GM21423 (cell line): ENCODE measurements around the gene FDX1.
"Not testable (repeated sequence)": the region's sequence is repeated elsewhere in the genome, so short reads cannot be mapped to it uniquely, and the experiment has no call there.

ENCODE experiments used
- ATAC-seq: cut with Tn5 transposase; IDR thresholded peaks from one replicate; pipeline ENCODE4 v1.9.1; 2021; ENCODE audit warnings: mild to moderate bottlenecking, moderate library complexity; ENCODE audit not compliant: unreplicated experiment

The FDX1 gene

DNA sequence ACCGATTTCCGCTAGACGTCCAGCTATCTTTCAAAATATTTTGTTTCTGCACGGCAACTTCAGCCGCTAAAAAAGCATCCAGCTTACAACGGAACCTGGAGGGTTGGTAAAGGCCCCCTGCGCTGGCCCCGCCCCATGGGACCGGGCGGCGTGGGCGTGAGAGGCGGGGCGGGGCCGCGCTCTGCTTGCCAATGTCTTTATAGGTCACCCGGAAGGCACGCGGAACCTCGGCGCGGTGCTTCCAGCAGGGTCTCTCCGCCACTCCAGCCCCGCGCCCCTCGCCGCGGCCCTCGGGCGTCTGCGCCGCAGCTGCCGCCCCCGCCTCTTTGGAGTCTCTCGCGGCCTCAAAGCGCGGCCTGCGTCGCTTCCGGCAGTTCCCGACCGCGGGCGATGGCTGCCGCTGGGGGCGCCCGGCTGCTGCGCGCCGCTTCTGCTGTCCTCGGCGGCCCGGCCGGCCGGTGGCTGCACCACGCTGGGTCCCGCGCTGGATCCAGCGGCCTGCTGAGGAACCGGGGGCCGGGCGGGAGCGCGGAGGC lies at the start of gene FDX1:
FDX1 (plus strand) TSS at position 218 of the 536 bp plus-strand sequence; CDS start at position 391, 173 bp downstream.
- ATAC-seq, result peak; percentile 83

- ATAC-seq, result no peak
Observed at GRCh38 chr11:110380836-110381622, 48.7 kb upstream of the FDX1 start.

DNA sequence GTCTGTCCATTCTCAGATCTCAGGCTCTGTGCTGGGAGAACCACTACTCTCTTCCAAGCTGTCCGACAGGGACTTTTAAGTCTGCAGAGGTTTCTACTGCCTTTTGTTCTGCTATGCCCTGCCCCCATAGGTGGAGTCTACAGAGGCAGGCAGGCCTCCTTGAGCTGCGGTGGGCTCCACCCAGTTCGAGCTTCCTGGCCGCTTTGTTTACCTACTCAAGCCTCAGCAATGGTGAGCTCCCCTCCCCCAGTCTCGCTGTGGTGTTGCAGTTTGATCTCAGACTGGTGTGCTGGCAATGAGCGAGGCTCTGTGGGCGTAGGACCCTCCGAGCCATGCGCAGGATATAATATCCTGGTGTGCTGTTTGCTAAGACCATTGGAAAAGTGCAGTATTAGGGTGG lies 41.5 kb upstream of the FDX1 start:
- not testable (repeated sequence) for ATAC-seq

DNA sequence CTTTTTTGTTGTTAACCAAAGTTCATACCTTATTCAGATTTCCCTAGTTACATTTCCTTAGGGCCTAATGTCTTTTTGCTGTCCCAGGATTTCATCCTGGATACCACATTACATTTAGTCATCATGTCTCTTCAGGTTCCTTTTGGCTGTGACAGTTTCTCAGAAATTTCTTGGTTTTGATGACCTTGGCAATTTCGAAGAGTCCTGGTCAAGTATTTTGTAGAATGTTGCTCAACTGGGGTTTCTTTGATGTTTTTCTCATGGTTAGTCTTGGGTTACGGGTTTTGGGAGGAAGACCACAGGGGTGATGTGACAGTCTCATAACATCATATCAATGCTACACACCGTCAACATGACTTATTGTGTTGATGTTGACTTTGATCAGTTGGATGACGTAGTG lies 39.8 kb upstream of the FDX1 start:
- no peak for ATAC-seq

- no peak for ATAC-seq
Observed at GRCh38 chr11:110392056-110392455, 37.7 kb upstream of the FDX1 start.

- not testable (repeated sequence) for ATAC-seq
Observed at GRCh38 chr11:110397668-110398286, 32.0 kb upstream of the FDX1 start.

- ATAC-seq, result not testable (repeated sequence)
Observed at GRCh38 chr11:110403585-110403984, 26.2 kb upstream of the FDX1 start.

DNA sequence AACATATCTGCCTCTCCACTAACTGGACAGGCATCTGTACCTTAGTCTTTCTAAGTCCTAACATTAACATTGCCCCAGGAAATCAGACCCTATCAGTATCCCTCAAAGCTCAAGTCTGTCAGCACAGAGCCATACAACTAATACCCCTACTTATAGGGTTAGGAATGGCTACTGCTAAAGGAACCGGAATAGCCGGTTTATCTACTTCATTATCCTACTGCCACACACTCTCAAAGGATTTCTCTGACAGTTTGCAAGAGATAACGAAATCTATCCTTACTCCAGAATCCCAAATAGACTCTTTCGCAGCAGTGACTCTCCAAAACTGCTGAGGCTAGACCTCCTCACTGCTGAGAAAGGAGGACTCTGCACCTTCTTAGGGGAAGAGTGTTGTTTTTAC lies 24.1 kb upstream of the FDX1 start:
- not testable (repeated sequence) for ATAC-seq

DNA sequence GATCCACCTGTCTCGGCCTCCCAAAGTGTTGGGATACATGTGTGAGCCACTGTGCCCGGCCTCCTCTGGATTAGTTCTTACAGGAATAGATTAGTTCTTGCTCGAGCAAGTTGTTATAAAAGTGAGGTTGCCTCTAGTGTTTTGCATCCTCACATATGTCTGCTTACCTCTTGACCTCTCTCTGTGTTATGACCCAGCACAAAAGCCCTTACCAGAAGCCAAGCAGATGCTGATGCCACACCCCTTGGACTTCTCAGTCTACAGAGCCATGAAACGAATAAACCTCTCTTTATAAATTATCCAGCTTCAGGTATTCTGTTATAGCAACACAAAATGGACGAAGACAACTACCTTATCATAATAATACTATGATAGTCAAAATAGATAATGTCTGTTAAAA lies 22.4 kb upstream of the FDX1 start:
- no peak for ATAC-seq

DNA sequence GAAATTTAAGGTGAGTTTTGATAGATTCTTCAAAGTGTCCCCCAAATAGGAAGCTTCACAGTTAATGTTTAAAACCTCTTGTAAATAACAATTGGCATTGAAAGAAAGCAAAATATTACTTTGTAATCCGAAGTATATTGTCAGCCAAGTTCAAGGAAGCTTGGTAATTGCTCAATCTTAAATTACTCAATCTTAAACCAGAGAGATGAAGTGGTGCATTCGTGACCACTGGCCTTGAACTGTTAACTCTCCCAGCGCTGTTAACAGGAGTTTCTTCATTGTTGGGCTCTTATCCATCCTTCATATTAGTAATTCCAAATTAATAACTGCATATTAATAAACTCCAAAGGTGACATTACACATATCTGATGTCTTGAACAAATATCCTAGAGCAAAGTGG lies 20.6 kb upstream of the FDX1 start:
- ATAC-seq, result no peak

- ATAC-seq, result no peak
Observed at GRCh38 chr11:110410651-110411050, 19.1 kb upstream of the FDX1 start.

DNA sequence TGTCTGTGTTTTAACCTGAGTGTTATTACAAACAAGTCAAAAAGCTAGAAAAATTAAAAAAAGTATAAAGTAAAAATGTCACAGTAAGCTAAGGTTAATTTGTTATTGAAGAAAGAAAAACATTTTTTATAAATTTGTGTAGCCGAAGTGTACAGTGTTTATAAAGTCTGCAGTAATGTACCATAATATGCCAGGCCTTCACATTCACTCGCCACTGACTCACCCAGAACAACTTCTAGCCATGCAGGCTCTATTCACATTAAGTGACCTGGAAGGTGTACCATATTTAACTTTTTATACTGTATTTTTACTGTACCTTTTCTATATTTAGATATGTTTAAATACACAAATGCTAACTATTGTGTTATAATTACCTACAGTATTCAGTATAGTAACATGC lies 14.7 kb upstream of the FDX1 start:
- no peak for ATAC-seq

DNA sequence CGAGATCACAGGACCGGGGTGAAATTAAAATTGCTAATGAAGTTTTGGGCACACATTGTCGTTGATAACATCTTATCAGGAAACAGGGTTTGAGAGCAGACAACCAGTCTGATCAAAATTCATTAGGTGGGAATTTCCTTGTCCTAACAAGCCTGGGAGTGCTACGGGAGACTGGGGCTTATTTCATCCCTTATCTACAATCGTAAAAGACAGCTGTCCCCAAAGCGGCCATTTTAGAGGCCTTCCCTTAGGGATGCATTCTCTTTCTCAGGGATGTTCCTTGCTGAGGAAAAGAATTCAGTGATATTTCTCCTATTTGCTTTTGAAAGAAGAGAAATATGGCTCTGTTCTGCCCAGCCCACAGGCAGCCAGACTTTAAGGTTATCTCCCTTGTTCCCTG lies 8.1 kb upstream of the FDX1 start:
- not testable (repeated sequence) for ATAC-seq

DNA sequence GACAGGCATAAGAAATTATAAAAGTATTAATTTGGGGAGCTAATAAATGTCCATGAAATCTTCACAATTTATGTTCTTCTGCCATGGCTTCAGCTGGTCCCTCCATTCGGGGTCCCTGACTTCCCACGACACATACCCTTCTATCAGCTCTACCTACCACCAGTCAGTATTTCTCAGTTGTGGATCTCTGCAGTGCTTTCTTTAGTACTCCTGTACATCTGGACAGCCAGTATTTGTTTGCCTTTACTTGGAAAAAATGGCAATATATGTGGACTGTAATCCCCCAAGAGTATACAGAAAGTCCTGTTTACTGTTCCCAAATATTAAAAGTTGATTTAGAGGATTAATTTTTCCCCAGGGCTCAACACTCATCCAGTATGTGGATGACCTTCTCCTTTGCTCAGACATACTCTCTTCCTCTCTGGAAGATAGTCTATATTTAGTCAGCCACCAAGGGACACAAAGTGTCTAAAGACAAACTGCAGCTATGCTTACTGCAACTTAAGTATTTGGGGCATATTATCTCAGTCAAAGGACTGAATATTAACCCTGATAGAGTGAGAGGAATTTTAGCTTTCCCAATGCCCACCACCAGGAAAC lies 7.3 kb upstream of the FDX1 start:
- no peak for ATAC-seq

DNA sequence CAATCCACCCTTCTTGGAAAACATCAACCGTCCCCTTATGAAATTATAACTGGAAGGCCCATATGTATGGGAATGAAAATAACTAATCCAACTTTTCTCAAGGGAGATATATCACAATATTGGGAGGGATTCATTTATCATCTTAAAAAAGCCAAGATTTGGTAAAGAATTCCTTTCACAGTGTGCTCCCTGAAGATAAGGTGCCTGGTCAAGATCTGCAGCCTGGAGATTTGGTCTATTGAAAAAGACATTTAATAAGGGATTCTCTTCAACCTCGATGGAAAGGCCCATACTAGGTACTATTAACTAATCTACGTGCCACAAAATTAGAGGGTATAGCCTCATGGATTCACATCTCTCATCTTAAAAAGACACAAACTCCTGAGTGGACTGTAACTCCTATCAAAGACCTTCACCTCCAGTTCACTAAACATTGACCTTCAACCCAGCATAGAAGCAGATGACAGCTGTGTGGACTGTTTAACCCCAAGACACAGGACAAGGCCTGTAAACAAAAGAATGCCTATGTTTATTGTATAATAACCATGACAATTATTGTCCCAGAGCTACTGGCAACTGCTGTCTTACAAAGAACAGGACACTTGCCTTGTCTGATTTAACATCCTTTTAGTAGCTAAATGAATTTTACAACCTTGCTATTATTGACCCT lies 4.8 kb upstream of the FDX1 start:
- ATAC-seq, result no peak

DNA sequence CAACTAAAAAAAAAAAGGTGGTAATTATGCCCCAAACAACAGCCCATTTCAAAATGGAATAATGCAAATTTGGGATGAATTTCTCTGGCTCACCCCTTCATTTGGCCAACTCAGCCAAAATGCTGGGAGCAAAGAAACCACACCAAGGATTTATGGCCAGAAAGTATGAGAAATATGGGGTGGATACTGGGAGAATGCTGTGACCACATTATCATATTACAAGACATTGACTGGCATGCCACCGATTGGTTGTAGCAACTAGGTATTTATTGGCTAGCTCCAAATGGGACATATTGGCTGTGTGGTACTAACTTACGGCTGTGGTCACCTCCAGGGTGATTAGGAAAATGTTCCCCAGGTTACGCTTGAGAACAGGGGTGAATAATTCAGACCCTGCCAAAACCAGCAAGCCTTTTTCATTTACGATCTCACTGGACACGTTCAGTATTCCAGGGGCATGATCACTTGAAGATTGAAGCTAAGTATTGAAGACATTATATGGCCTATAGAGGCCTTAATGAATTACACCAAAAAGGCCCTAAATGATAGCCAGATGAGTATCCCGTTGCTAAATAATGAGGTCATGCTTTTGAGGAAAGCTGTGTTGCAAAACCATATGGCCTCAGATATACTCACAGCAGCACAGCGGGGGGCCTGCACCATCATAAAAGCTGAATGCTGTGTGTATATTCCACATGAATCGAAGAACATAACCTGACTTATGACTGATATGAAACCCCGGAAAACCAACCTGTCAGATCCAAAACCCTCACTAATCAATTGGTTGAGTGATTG lies 3.8 kb upstream of the FDX1 start:
- ATAC-seq, result no peak

- ATAC-seq, result no peak
Observed at GRCh38 chr11:110428040-110428439, 1.7 kb upstream of the FDX1 start.

DNA sequence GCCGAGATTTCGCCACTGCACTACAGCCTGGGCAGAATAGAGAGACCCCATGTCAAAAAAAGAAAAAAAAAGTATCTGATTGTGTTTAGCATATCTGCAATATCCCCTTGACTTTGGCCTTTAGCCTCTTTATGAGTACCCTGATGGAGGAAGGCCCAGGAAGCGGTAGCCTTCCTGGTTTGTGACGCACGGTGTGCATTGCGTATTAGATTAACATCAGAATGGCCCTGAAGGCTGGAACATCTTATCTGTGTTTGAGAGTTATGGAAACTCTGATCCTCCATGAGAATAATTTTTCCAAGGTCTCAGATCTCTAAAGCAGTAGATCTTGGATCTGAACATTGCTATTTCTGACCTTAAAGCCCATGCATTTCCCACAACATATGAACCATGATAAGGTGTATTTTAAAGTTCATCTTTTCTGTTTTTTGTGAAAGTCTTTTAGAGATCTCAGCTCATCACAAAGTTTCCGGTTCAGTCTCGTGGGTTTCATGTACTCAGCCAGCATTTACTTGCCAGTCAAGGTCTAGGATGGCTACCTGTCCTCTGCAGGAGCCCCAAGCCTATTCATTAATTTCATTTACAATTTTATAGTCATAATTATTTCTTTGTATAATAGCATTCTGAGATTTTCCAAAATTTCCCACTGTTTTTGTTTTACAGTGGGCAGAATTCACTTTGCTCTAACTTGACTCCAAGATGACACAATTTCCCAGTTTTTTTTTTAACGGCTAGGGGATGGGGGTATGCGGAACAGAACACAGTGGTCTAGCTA lies 605 bp upstream of the FDX1 start:
- no peak for ATAC-seq

DNA sequence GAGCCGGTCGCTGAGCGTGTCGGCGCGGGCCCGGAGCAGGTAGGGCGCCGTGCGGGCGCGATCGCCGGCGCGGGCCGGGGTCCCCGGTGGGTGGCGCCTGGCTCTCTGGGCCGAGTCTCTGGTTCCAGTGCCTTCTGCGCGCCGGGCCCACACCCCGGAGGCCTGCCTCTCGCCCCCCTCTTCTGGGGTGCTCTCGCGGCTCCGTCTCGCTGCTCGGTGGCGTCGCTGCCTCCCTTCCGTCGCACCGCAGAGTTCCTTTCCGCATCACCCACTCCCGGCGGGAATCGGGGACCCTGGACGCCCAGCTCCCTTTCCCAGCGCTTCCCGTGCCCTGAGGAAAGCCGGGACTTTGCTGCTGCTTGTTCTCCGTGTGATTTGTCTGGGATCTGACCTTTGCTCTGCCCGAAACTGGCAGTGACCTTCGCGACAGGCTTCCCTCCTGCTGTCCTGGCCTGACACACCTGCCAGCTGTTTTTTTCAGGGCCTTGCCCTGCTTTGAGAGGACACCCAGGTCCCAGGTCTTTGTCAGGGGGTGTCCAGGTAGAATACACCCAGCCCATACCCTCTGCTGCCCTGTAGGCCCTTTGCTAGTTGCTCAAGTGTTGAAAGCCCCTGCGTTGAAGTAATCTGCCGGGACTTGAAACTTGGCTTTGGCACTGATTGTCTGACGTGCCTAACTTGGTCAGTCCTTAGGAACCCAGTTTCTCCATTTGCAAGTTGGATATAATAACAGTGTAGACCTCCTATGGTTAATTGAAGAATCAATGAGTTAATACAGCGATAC lies 711 bp downstream of the FDX1 start:
- peak; percentile 28 for ATAC-seq
